Endothelial cell (in vitro differentiated cells): Measurements from ENCODE around the gene RAPGEF5. TPM values are rescaled to one million over a fixed set of nuclear protein-coding genes. Genes with fewer than 3 reads are reported as not detected.
A peak's percentile ranks its signal among the peaks of the same experiment; 100 is the strongest.

ENCODE experiments used
- DNase-seq: peaks from one replicate; pipeline ENCODE4 v3.0.0; 2021; ENCODE audit warnings: low spot score
- H3K27ac Mint-ChIP-seq: one replicate; pipeline ENCODE4 v1.8.0; 2021; ENCODE audit warnings: mixed read lengths, inconsistent platforms; ENCODE audit not compliant: unreplicated experiment
- H3K27me3 Mint-ChIP-seq: one replicate; pipeline ENCODE4 v1.8.0; 2021; ENCODE audit warnings: mild to moderate bottlenecking, moderate library complexity, mixed read lengths, inconsistent platforms; ENCODE audit not compliant: unreplicated experiment
- H3K36me3 Mint-ChIP-seq: one replicate; pipeline ENCODE4 v1.8.0; 2021; ENCODE audit warnings: mild to moderate bottlenecking, low read depth, mixed read lengths, inconsistent platforms; ENCODE audit not compliant: unreplicated experiment
- H3K4me1 Mint-ChIP-seq: one replicate; pipeline ENCODE4 v1.8.0; 2021; ENCODE audit warnings: mild to moderate bottlenecking, mixed read lengths, inconsistent platforms; ENCODE audit not compliant: unreplicated experiment
- H3K4me3 Mint-ChIP-seq: one replicate; pipeline ENCODE4 v1.8.0; 2021; ENCODE audit warnings: mild to moderate bottlenecking, mixed read lengths, inconsistent platforms; ENCODE audit not compliant: unreplicated experiment
- H3K9me3 Mint-ChIP-seq: one replicate; pipeline ENCODE4 v1.8.0; 2021; ENCODE audit warnings: mixed read lengths, inconsistent platforms; ENCODE audit not compliant: unreplicated experiment
- total RNA-seq: library from RNA; stranded (reverse); fragmentation: NEBNext Ultra II Directional; extraction: Animal tissue kit (Norgen Biotek cat#: 25700); gene quantifications from one replicate; pipeline ENCODE4 v1.2.1, GENCODE V29; 2021; ENCODE audit not compliant: unreplicated experiment
- TF ChIP-seq, protein P1 (sequence below): fragments of 200-600 bp; sonication (generic); IDR thresholded peaks from one replicate; pipeline ENCODE4 v1.5.0; 2021; ENCODE audit warnings: antibody characterized with exemption; ENCODE audit not compliant: unreplicated experiment

The RAPGEF5 gene
- total RNA-seq, 1 donor from 2014 or later = 135 TPM

DNA sequence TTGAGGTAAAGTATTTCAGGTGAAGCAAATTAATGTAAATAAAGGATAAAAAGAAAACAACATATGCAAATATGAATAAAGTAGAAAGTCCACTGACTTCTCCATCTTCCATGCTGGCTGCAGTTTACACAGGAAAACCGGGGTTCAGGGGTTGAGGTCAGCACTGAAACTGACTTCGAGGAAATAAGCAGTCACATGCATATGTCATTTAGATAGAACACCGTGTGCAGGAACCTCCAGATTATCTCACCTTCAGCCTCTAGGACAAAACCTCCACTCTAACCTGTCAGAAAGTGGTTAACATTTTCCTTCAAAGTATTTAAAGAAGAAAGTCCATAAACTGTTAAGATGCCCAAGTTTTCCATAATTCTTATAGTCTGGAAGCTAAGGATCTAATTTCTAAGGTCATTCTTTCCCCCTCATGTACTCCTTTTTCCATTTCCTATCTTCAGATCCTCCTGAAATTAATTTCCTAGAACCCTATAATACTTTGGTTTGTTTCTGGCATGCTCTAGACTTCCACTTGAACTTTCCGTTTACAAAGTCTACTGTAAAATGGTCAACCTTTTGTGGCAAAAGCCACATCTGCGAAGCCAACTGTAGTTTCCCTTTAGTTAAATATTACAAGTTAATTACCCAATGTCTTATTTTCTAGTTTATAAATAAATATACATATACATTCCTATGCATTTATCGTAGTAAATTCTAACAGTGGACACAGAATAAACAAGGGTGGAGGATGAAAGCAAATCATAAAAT lies 173.3 kb downstream of the RAPGEF5 start:
- Mint-ChIP-seq H3K4me1 (peaks cover 1% of the 10 kb centered on the region), H3K4me3 (no peak overlapping the region), H3K9me3 (no peaks in the 10 kb centered on the region), H3K27me3 (no peaks in the 10 kb centered on the region), H3K36me3 (peaks cover 37% of the 10 kb centered on the region), H3K27ac (no peak overlapping the region)
- DNase-seq = no peak
- TF ChIP-seq, protein P1, sequence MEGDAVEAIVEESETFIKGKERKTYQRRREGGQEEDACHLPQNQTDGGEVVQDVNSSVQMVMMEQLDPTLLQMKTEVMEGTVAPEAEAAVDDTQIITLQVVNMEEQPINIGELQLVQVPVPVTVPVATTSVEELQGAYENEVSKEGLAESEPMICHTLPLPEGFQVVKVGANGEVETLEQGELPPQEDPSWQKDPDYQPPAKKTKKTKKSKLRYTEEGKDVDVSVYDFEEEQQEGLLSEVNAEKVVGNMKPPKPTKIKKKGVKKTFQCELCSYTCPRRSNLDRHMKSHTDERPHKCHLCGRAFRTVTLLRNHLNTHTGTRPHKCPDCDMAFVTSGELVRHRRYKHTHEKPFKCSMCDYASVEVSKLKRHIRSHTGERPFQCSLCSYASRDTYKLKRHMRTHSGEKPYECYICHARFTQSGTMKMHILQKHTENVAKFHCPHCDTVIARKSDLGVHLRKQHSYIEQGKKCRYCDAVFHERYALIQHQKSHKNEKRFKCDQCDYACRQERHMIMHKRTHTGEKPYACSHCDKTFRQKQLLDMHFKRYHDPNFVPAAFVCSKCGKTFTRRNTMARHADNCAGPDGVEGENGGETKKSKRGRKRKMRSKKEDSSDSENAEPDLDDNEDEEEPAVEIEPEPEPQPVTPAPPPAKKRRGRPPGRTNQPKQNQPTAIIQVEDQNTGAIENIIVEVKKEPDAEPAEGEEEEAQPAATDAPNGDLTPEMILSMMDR = no peak

DNA sequence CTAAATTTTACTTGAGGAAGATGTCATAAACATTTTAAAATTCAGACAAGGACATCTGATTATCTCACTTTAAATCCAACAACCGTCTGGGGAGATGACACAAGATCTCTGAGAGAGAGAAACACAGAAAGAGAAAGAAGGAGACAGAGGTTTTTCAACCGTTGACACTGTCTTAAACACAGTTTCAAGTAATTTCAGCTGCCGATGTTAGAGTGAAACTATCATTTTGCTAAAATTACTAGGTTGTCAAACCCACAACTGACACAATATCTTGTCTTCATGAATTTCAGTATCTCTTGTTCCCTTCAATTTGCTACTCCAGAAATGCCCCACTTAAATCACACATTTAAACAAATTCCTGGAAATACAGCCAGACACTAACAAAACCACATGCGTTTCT lies 174.8 kb downstream of the RAPGEF5 start:
- H3K27me3 Mint-ChIP-seq = peaks cover 2% of the 10 kb centered on the region

DNA sequence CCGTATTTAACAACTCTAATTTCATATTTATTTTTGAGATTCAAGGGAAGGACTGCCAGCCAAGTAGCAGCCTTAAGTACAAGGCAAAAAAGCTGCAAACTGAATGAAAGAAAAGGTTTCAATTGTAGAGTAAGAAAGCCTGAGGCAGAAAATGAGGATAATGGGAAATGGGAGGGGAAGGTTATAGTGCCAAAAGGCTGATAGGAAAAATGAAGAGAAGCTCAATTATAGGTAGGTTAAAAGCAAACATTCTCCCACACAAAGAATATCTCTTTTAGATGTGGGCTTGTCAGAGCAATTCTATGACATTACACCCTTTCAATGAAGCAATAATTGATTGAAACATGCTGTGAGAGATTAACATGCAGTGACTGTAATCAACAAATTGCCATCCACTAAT lies 175.3 kb downstream of the RAPGEF5 start:
- Mint-ChIP-seq H3K4me1 (peaks cover 15% of the 10 kb centered on the region), H3K9me3 (no peaks in the 10 kb centered on the region), H3K4me3 (peak overlapping the region; percentile 40), H3K36me3 (peaks cover 51% of the 10 kb centered on the region), H3K27ac (no peak overlapping the region), H3K27me3 (peaks cover 2% of the 10 kb centered on the region)
- DNase-seq = no peak
- TF ChIP-seq, protein P1 = no peak

More for the DNA sequence above, 174.8 kb downstream of the RAPGEF5 start:
- TF ChIP-seq, protein P1 = no peak
- Mint-ChIP-seq H3K4me1 (peaks cover 12% of the 10 kb centered on the region), H3K9me3 (no peaks in the 10 kb centered on the region), H3K4me3 (no peak overlapping the region), H3K27ac (no peak overlapping the region), H3K36me3 (peaks cover 49% of the 10 kb centered on the region)
- DNase-seq = no peak

GRCh38 chr7:22179442-22179879 lies 177.5 kb downstream of the RAPGEF5 start:
- H3K4me3 Mint-ChIP-seq = peak overlapping the region; percentile 58
- peaks cover 6% of the 10 kb centered on the region for H3K27me3 Mint-ChIP-seq
- H3K27ac Mint-ChIP-seq = no peak overlapping the region
- no peaks in the 10 kb centered on the region for H3K9me3 Mint-ChIP-seq
- peaks cover 32% of the 10 kb centered on the region for H3K4me1 Mint-ChIP-seq
- DNase-seq = no peak
- TF ChIP-seq, protein P1 = no peak
- peaks cover 52% of the 10 kb centered on the region for H3K36me3 Mint-ChIP-seq

- Mint-ChIP-seq H3K9me3 (no peaks in the 10 kb centered on the region), H3K27me3 (peaks cover 7% of the 10 kb centered on the region), H3K27ac (no peak overlapping the region), H3K36me3 (peaks cover 53% of the 10 kb centered on the region), H3K4me1 (peaks cover 37% of the 10 kb centered on the region), H3K4me3 (no peak overlapping the region)
- TF ChIP-seq, protein P1 = no peak
- no peak for DNase-seq
Observed at GRCh38 chr7:22178735-22179134, 178.2 kb downstream of the RAPGEF5 start.
